Astrocyte of the cerebellum (primary cell): ENCODE measurements around the gene GLA.

ENCODE experiments used
- DNase-seq: peaks from one replicate; pipeline ENCODE4 v3.0.0-alpha.2; 2011; ENCODE audit warnings: low read depth
- H3K4me3 ChIP-seq: 2 replicates; pipeline ENCODE4 v1.5.1; 2011; ENCODE audit warnings: mild to moderate bottlenecking, low read depth, low read length, moderate library complexity
- in situ Hi-C: cut with HindIII; loops from 2 replicates; pipeline ENCODE4 v1.10.0; 2017; ENCODE audit warnings: low sequenced_read_pairs
- TF ChIP-seq, protein P1 (sequence below): IDR thresholded peaks from 2 replicates; pipeline ENCODE4 v1.5.1; 2012; ENCODE audit warnings: low read length, low read depth, moderate library complexity, mild to moderate bottlenecking; ENCODE audit errors: missing control alignments

GLA gene

DNA sequence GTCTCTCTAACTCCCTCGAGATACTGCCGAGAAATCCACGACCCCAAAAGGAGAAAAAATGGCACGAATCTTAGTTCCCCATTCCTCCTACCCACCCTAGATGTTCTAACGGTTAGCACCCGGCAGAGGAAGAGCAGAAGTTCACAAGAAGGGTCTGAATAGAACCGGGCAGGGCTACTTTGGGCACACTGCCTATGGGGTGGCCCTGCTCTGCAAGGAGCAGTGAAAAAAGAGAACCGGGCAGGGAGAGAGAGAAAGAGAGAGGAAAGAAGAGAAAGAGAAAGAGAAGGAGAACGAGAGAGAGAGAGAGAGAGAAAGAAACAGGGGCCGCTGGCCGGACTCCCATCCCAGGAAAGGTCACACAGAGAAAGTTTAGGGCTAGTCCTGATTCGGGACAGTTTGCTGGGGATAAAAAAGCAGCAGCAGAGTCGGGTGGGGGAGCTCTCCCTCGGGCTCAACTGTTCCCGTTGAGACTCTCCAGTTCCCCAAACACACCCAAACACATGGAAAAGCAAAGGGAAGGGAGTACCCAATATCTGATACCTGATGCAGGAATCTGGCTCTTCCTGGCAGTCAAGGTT, 468 bp downstream of the GLA start:
- peak overlapping the region; percentile 74 for H3K4me3 ChIP-seq
- in situ Hi-C loops = no loop called here
- TF ChIP-seq, protein P1, sequence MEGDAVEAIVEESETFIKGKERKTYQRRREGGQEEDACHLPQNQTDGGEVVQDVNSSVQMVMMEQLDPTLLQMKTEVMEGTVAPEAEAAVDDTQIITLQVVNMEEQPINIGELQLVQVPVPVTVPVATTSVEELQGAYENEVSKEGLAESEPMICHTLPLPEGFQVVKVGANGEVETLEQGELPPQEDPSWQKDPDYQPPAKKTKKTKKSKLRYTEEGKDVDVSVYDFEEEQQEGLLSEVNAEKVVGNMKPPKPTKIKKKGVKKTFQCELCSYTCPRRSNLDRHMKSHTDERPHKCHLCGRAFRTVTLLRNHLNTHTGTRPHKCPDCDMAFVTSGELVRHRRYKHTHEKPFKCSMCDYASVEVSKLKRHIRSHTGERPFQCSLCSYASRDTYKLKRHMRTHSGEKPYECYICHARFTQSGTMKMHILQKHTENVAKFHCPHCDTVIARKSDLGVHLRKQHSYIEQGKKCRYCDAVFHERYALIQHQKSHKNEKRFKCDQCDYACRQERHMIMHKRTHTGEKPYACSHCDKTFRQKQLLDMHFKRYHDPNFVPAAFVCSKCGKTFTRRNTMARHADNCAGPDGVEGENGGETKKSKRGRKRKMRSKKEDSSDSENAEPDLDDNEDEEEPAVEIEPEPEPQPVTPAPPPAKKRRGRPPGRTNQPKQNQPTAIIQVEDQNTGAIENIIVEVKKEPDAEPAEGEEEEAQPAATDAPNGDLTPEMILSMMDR = no peak
- DNase-seq = no peak

DNA sequence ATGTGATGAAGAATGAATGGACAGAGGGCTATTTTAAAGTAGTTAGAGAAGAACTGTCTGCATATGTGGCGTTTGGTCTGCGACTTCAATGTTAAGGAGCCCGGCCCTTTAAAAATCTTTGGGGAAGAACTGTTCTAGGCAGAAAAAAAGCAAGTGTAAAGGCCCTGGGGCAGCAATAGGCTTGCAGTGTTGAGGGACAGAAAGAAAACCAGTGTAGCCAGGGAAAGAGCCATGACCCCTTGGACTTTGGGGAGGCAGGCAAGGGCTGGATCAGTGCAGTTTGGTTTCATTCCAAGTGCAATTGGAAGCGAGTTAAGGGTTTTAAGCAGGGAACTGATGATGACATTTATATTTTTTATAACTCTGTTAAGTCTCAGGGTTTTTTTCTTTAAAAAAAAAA, 7.9 kb downstream of the GLA start:
- H3K4me3 ChIP-seq = no peak overlapping the region
- no peak for DNase-seq
- TF ChIP-seq, protein P1 = no peak
- in situ Hi-C loops = no loop called here

GRCh38 chrX:101398694-101399093, 9.0 kb downstream of the GLA start:
- DNase-seq = no peak
- TF ChIP-seq, protein P1 = no peak
- in situ Hi-C loops = no loop called here
- H3K4me3 ChIP-seq = no peak overlapping the region

DNA sequence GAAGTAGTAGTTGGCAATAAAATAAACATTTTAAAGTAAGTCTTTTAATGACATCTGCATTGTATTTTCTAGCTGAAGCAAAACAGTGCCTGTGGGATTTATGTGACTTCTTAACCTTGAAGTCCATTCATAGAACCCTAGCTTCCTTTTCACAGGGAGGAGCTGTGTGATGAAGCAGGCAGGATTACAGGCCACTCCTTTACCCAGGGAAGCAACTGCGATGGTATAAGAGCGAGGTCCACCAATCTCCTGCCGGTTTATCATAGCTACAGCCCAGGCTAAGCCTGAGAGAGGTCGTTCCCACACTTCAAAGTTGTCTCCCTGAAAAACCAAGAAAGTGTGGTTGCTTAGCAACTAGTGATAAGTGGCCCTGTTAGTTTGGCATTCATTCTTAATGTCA, 9.9 kb downstream of the GLA start:
- DNase-seq = no peak
- H3K4me3 ChIP-seq = no peak overlapping the region
- TF ChIP-seq, protein P1 = no peak
- in situ Hi-C loops = no loop called here

GRCh38 chrX:101395789-101396188, 11.9 kb downstream of the GLA start:
- no peak for DNase-seq

DNA sequence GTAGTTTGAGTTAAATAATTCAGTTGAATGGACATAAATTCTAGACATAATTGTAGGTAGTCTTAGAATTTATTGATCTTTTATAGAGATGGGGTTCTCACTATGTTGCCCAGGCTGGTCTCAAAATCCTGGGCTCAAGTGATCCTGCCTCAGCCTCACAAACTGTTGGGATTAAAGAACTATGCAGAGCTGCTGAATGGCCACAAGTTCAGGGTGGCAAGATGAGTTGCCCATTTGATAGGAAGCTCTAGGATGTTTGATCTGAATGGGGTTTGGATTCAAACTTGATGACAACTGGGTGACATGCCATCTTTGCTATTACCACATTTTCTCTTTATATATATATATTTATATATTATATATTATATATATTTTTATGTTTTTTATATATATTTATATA, 13.4 kb downstream of the GLA start:
- no peak overlapping the region for H3K4me3 ChIP-seq
- in situ Hi-C loops = no loop called here
- no peak for DNase-seq
- TF ChIP-seq, protein P1 = no peak

More at GRCh38 chrX:101395789-101396188, 11.9 kb downstream of the GLA start:
- TF ChIP-seq, protein P1 = no peak
- no peak overlapping the region for H3K4me3 ChIP-seq
- in situ Hi-C loops = no loop called here
